GM19468 (cell line): ENCODE measurements around the gene RARA.

Experiments
- ATAC-seq: cut with Tn5 transposase; IDR thresholded peaks from one replicate; pipeline ENCODE4 v1.9.1; 2021; ENCODE audit warnings: mild to moderate bottlenecking, moderate library complexity, moderate number of reproducible peaks; ENCODE audit not compliant: unreplicated experiment; ENCODE audit errors: extremely low read depth

The RARA gene

GRCh38 chr17:40325156-40326013 lies 16.4 kb downstream of the RARA start:
- ATAC-seq: no peak

DNA sequence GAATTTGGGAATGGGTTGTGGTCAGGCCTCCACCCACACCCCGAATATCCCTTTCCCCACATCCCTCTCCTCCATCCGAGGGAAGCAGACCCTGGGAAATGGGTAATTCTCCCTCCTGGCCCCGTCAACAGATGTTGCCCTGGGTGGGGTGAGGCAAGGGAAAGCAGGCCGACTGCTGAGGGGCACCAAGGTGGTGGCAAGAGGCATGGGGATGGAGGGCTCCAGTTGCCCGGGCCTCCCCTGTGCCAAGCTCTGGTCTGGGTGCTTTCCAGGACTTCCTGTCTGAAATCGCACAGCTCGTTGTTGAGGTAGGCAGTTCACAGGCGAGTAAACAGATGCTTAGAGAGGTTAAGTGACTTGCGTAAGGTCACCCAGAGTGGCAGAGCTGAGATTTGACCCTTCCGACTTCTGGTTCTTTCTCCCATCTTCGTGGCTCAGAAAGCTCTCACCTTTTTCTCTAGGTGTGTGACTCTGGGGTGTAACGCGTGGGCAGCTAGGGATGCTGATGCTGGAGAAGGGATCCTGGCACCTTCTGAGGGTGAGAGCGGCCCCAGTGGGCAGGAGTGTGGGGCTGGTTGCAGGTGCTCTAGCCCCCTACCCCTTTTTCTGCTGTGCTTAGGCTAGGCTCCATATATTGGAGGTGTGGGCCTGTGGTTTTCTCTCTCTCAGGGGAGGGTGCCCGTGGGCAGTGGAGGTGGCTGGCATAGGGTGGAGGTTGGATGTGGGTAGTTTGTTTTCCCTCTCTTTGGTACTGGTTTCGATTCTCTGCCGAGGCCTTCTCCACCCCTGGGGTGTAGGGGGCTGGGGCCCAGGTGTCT lies 17.2 kb downstream of the RARA start:
- no peak for ATAC-seq

DNA sequence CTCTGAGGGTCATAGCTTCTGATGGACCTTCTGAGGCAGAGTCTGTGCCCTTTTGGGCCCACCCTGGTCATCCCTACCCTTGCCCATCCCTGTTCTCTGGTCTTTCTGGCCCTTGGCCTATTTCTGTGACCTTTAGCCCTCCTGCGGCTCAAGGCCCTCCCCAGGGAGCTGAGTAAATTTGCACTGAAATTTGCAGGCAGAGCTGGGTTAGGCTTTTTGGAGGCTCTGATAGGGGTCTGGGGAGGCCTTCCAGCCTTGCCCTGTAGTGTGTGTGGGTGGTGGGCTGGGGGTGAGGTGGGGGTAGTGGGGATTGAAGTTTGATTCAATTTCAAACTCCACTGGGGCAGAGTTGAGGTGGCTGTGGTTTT lies 17.8 kb downstream of the RARA start:
- ATAC-seq: no peak

DNA sequence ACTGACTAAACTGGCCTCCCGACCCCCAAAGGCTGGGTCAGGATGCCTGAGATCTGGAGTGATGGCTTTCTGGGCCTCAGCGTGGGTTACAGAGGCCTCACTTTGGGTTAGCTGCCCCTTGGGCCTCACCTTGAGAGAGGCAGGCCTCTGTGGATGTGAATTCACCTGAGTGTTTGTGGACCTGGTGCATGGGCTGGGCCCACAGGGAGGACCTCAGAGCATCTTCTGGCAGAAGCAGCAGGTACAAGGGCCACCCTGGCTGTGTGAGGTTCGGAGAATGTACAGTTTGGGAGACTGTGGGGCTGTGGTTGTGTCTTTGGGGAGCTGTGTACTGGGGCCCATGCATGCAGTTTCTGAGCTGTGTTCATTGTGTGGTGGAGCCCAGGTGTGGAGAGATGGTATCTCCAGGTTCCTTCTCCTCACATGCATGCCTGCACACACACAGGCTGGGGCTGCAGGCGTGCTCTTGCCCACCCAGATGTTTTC lies 18.3 kb downstream of the RARA start:
- ATAC-seq: no peak

DNA sequence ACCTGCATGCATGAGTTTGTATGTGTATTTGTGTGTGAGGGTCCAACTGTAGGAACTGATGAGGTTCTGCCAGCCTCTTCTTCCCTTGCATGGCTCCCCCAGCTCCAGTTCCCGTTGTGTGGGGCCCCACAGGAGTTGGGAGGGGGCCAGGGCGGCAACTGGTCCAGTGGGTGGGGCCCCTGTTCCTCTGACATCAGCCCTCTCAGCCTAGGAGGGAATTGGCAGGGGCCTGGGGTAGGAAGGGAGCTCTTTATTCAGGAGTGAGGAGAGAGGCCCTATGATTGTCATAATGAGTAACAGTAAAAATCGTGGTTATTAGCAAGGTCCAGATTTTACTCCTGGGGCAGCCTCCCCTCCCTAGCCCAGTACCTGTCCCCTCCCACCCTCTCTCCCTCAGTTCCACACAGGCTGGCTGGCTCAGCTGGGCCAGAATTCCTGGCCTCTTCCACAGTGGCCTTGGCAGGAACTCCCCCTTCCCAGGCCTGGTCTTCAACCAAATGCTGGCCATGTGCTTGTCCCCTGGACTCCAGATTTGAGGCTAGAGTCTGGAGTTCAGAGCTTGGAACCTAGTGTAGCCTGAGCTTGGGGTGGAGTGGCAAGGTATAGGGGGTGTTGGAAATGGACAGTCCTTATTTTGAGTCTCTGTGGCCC lies 18.9 kb downstream of the RARA start:
- ATAC-seq: no peak

GRCh38 chr17:40328386-40328766 lies 19.4 kb downstream of the RARA start:
- no peak for ATAC-seq

GRCh38 chr17:40329839-40330794 lies 21.1 kb downstream of the RARA start:
- ATAC-seq: no peak

DNA sequence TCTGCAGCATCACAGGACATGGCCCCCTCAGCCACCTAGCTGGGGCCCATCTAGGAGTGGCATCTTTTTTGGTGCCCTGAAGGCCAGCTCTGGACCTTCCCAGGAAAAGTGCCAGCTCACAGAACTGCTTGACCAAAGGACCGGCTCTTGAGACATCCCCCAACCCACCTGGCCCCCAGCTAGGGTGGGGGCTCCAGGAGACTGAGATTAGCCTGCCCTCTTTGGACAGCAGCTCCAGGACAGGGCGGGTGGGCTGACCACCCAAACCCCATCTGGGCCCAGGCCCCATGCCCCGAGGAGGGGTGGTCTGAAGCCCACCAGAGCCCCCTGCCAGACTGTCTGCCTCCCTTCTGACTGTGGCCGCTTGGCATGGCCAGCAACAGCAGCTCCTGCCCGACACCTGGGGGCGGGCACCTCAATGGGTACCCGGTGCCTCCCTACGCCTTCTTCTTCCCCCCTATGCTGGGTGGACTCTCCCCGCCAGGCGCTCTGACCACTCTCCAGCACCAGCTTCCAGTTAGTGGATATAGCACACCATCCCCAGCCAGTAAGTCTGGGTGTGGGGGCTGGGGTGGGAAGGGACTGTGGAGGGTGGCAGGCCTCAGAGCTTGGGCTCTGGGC lies 22.0 kb downstream of the RARA start:
- no peak for ATAC-seq

DNA sequence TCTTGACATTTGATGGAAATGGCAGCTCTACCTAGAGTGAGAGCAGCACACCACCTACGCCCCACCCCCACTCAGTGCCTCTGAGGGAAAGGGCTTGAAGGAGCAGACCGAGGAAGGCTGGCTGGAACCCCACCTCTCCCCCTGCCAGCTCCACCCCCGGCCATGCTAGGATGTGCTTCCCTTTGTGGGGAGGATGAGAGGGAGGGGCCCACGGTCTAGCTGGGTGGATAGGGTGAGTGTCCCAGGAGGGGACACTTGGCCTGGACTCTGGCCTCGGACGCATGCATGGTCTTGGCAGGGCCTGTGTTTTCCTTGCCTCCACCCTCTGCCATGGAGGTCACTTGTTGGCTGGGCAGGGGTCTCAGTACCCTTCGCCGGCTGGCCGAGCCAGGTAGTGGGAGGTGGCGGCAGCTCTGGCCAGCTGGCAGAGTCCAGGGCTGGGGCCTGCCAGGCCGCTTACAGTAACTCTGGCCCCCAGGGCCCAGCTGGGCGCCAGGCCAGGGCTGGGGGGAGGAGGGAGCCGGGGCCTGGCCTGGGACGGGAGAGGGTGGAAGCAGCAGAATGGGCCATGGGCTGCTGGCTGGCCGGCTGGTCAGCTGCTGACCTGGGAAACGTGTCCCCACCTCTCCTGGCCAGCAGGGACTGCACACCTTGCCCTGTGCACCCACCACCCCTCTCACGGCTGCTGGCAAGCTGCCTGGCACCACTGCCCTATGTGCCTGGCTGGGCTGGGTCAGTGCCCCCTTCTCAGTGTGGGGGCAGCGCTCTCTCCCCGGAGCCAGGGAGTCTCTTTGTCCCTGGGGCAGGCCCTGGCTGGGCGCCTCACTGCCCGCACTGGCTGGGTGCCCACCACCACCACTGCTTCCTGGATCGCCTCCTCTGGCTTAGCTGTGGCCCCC lies 23.0 kb downstream of the RARA start:
- no peak for ATAC-seq

DNA sequence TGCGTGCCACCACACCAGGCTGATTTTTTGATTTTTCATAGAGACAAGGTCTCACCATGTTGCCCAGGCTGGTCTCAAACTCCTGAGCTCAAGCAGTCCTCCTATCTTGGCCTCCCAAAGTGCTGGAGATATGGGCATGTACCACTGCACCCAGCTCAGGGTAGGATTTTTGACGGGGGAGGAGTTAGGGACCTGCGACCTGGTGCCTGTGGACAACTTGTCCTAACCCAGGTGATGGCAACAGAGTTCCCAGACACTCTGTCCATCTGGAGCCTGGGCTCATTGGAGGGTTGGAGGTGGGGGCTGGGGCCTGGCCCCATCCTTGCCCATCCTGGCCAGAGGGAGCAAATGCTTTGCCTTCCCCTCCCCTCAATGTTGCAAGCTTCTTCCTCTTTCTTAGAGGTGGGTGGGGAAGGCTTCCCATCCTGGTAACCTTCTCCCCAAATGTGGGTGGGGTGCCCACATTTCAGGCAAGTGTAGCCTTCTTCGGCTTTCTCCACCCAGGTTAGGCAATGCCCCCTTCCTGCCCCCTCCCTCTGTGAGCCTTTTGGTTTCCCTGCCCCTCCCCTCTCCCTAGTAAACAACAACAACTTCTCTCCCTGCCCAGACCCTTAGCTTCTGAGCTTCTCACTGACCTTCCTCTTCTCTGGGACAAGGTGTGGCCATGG lies 24.9 kb downstream of the RARA start:
- no peak for ATAC-seq

GRCh38 chr17:40335620-40336019 lies 26.6 kb downstream of the RARA start:
- no peak for ATAC-seq

GRCh38 chr17:40337351-40337750 lies 28.4 kb downstream of the RARA start:
- no peak for ATAC-seq

DNA sequence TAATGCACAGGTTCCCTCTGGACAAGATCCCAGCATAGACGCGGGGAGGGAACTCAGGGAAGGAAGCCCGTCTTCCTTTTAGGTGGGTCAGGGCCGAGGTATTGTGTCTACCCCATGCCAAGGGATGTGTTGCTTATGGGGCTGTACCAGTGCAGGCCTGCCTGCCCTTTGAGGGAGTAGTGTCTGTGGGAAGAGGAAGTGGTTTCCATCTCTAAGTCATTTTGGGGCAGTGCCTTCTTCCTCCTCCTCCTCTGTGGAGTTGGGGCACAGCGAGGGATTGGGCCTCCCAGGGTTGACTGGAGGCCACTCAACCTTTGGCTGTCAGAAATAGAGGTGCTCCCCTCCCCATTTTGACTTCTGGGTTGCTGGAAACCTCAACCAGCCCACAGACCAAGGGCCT lies 29.1 kb downstream of the RARA start:
- ATAC-seq: no peak

- no peak for ATAC-seq
Observed at GRCh38 chr17:40338941-40339649, 30.1 kb downstream of the RARA start.

DNA sequence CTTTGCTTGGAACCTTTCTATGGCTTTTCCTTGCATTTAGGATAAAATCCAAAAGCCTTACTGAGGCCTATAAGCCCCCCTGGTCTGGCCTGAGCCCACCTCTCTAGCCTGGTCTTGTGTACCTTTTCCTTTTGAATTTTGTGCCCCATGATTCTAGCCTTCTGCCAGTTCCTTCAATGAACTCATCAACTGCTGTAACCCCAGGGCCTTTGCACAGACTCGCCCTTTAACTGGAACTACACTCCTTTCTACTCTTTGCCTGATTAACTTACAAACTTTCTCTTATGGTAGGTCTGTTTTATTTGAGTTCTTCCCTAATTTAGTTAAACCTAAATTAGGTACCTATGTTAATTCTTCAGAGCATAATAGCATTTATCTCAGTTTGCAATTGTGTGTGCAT lies 31.3 kb downstream of the RARA start:
- no peak for ATAC-seq

DNA sequence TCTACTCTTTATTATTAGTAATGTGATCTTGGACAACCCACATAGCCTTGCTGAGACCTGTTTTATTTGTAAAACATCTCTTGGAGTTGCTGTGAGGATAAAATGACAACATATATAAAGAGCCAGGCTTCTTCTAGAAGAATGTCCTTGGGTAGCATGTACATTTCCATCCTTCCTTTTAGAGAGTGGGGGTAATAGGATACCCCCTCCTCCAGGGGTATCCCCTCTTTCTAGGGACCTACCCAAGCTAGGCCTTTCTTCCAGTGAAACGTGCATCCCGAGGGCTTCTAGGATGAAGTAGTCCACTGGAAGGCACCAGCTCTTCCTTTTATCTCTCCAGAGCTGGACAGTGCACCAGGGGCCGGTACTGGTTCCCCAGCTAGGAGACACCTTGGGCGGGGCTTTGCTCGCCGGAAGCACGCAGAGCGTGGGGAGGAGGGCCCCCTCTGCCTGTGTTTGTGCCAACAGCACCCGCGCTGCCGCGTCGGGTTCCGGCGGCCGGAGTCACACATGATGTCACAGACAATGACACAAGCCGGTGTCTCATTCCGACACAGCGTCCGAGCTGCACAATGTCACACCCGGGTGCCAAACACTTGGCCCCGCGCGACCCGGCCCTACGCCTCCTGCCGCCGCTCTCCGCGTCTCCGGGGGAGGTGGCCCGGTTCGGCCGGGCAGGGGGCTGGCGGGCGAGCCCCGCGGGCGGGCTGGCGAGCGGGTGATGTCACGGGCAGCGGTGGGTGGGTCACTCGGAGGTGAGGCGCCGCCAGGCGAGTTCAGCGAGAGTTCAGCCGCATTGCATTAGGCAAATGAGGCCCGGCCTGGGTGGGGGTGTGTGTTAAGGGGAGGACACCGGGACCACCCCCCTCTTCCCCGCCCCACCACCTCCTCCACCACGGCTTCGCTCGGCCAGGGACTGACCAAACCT lies 32.2 kb downstream of the RARA start:
- peak; percentile 41 for ATAC-seq
